Measurements from ENCODE around the gene VIPR2. TPM values are rescaled to one million over a fixed set of nuclear protein-coding genes. Genes with fewer than 3 reads are reported as not detected.

Gene VIPR2
- total RNA-seq, 4 donors from 2014 or later, result 0.38 to 2.4 (median 0.56) TPM

- no peak for TF ChIP-seq CTCF (IDR thresholded peaks at IDR 0.05; ENCODE audit: low read depth)
Measured at GRCh38 chr7:159039716-159040115, 105.0 kb downstream of the VIPR2 start.

- no peak for TF ChIP-seq CTCF (IDR thresholded peaks at IDR 0.05; ENCODE audit: low read depth)
Measured at GRCh38 chr7:159038066-159038465, 106.6 kb downstream of the VIPR2 start.

DNA sequence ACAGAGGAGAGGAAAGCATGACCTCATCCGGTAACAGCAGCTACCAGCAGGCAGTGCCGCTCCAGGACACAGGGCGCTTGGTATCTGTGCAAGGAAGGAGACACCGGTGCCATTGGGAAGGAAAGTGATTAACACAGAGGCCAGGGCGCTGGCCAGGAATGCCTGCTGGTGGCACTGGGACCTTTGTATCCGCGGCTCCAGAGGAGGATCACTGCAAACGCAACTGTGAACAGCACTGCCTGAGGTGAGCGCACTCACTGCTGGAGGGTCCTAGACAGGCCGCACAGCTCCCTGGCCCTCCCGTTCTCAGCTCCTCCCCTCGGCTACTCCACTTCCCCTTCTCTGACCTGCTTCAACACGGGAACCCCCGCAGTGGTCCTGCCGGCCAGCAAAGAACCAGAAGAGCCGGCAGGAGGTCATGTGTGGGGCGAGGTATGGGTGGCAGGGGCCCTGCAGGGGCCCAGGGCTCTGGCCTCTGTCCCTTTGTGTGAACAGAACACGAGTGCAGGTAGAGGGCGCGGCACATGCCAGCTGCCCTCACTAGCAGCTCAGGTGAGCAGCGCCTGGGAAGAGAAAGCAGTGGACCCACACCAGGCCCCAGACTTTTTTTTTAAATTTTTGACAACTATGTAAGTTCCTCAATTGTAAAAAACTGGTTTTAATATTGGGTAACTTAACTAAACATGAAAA lies 107.6 kb downstream of the VIPR2 start:
- no peak for TF ChIP-seq CTCF (IDR thresholded peaks at IDR 0.05; ENCODE audit: low read depth)

DNA sequence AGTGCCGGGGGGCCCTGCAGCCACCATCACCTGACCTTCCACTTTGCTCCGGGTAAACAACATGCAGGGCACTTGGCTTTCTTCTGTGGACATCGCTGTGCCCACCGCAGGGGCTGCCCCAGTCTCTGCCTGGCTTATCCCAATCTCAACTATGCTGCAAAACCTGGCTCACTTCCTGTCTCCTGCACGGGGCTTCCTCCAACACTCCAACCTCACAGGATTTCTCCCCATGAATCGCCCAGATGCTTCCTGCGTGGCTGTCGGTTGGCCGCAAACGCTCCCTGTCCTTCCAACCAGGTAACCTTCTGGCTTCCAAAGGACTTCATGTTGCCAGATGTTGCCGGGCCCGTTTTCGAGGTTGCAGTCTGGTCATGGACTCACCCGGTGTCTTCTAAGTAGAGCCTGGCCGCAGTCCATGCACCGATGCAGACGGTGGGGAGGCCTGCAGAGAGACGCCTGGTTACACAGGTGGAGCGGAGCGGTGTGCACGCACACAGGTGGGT lies 109.0 kb downstream of the VIPR2 start:
- no peak for TF ChIP-seq CTCF (IDR thresholded peaks at IDR 0.05; ENCODE audit: low read depth)

DNA sequence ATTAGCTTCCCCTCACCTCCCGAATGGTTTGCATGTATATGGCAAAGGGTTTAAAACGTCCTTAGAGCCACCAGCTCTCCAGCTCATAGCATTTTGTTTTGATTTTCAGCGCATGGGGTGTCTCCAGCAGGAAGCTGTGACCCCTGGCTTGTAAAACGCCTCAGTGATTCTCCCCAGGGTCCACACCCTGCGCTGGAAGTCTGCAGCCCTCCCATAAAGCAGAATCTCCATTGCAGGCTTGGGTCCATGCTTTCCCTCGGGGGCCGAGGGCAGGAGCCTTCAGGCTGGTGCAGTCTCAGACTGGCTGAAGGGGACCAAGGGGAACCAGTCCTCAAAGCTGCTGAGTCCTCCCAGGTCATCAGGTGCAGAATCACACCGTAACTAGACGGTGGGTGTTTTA lies 109.7 kb downstream of the VIPR2 start:
- TF ChIP-seq CTCF (IDR thresholded peaks at IDR 0.05; ENCODE audit: low read depth), result no peak

GRCh38 chr7:159034394-159034793 lies 110.3 kb downstream of the VIPR2 start:
- TF ChIP-seq CTCF (IDR thresholded peaks at IDR 0.05; ENCODE audit: low read depth), result no peak

DNA sequence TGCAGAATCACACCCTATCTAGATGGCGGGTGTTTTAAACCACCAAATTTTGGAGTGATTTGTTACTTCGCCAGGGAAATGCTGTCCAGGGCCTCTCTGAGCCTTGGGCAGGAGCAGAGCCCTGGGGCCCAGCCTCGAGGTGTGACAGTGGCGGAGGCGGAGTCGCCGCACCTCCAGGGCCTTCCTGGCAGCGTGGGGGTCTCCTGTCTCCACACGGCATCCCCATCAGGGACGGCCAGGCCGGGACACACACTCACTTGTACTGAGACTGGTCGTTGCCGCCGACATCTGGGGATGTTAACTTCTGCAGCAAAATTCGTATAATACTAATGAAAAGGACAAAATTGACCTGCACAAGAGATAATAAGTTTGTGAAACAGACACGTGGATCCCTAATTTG lies 110.7 kb downstream of the VIPR2 start:
- TF ChIP-seq CTCF (IDR thresholded peaks at IDR 0.05; ENCODE audit: low read depth), result no peak

Data from subcutaneous adipose tissue (tissue), 4 donors.